HFFc6 (cell line): ENCODE measurements around the gene ATP1A1. TPM values are rescaled to one million over a fixed set of nuclear protein-coding genes. Genes with fewer than 3 reads are reported as not detected.

Experiments used
- DNase-seq: peaks from one replicate; pipeline ENCODE4 v3.0.0-alpha.2; 2018
- H3K27ac Mint-ChIP-seq: 2 replicates; pipeline ENCODE4 v1.8.0; 2020; ENCODE audit warnings: mild to moderate bottlenecking, mixed read lengths
- H3K27me3 Mint-ChIP-seq: 2 replicates; pipeline ENCODE4 v1.8.0; 2021; ENCODE audit warnings: mild to moderate bottlenecking, moderate library complexity, mixed read lengths; ENCODE audit not compliant: insufficient read depth
- H3K36me3 Mint-ChIP-seq: 2 replicates; pipeline ENCODE4 v1.8.0; 2021; ENCODE audit warnings: low read depth, mixed read lengths
- H3K4me1 Mint-ChIP-seq: 2 replicates; pipeline ENCODE4 v1.8.0; 2020; ENCODE audit warnings: low read depth, mixed read lengths
- H3K4me3 Mint-ChIP-seq: 2 replicates; pipeline ENCODE4 v1.8.0; 2020; ENCODE audit warnings: mild to moderate bottlenecking, moderate library complexity, mixed read lengths
- H3K9me3 Mint-ChIP-seq: 2 replicates; pipeline ENCODE4 v1.8.0; 2020; ENCODE audit warnings: mild to moderate bottlenecking, mixed read lengths
- total RNA-seq, 6 experiments: library from RNA; stranded (reverse); fragmentation: NEBNext Ultra II Directional; extraction: Animal tissue kit (Norgen Biotek cat#: 25700); gene quantifications; 2 replicates in 1 of 6; 3 replicates in 5 of 6; pipeline ENCODE4 v1.2.3, GENCODE V29; 2021
- TF ChIP-seq, protein P1 (sequence below): fragments of 200-600 bp; sonication (generic); IDR thresholded peaks from 2 replicates; pipeline ENCODE4 v1.5.0; 2021; ENCODE audit warnings: antibody characterized with exemption, mild to moderate bottlenecking

Gene ATP1A1
- total RNA-seq, 6 experiments from 2014 or later: 192 to 244 (median 222) TPM

DNA sequence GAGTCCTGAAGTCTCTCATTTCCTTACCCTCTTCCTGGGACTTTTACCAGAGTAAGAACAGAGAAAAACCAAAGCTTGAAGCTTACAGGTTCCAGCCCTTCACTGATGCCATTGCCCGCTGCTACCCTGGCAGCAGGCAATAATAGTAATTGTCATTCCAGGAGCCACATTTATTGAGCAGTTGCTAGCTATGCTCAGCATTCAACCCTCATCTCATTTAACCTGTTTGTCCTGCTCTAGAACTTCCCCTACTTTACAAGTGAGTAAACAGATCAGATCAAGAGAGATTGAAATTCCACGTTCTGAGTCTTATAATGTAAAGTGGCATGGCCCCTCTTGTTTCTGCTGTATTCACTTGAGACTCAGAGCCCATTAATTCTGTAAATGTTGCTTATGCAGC, 80.4 kb downstream of the ATP1A1 start:
- Mint-ChIP-seq H3K4me3 (no peak overlapping the region), H3K36me3 (no peaks in the 10 kb centered on the region), H3K9me3 (no peaks in the 10 kb centered on the region), H3K27ac (no peak overlapping the region), H3K27me3 (peaks cover 13% of the 10 kb centered on the region), H3K4me1 (no peaks in the 10 kb centered on the region)
- TF ChIP-seq, protein P1, sequence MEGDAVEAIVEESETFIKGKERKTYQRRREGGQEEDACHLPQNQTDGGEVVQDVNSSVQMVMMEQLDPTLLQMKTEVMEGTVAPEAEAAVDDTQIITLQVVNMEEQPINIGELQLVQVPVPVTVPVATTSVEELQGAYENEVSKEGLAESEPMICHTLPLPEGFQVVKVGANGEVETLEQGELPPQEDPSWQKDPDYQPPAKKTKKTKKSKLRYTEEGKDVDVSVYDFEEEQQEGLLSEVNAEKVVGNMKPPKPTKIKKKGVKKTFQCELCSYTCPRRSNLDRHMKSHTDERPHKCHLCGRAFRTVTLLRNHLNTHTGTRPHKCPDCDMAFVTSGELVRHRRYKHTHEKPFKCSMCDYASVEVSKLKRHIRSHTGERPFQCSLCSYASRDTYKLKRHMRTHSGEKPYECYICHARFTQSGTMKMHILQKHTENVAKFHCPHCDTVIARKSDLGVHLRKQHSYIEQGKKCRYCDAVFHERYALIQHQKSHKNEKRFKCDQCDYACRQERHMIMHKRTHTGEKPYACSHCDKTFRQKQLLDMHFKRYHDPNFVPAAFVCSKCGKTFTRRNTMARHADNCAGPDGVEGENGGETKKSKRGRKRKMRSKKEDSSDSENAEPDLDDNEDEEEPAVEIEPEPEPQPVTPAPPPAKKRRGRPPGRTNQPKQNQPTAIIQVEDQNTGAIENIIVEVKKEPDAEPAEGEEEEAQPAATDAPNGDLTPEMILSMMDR: no peak
- no peak for DNase-seq

DNA sequence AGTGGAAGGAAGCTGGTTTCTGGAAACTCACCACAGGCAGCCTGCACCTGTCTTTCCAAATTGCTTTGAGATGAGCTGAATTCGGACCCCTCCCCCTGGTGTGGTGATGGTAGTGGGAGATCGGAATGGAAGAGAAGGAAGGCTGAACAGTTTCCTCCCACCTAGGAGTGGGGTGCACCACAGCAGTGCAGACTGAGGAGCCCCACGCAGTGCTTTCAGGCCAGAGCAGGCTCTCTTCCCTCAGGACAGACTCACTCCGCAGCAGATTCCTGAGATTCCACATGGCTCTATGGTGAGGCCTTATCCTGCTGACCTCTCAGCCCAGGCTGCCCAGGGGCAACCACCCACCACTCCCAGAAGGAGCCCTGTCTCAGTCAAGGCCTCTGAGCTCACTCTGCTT, 80.9 kb downstream of the ATP1A1 start:
- no peak overlapping the region for H3K27ac Mint-ChIP-seq

More for the DNA sequence above, 80.9 kb downstream of the ATP1A1 start:
- DNase-seq: no peak
- Mint-ChIP-seq H3K27me3 (peaks cover 14% of the 10 kb centered on the region), H3K9me3 (no peaks in the 10 kb centered on the region), H3K4me3 (no peak overlapping the region), H3K4me1 (no peaks in the 10 kb centered on the region), H3K36me3 (no peaks in the 10 kb centered on the region)
- TF ChIP-seq, protein P1: no peak

Other genes starting within 250 kb of the ATP1A1 start
- 1 to 10 TPM; 6.6 to 9.5 (median 8.5) TPM for gene CD58, start 197.8 kb downstream of the ATP1A1 start, total RNA-seq